GM10266 (cell line): ENCODE data around the gene CENPVL2.
"Not testable (repeated sequence)": the region's sequence is repeated elsewhere in the genome, so short reads cannot be mapped to it uniquely, and the experiment has no call there.

Experiments
- DNase-seq: peaks from one replicate; pipeline ENCODE4 v3.0.0; 2012; ENCODE audit errors: extremely low spot score
- CTCF ChIP-seq: IDR thresholded peaks from 2 replicates; pipeline ENCODE4 v1.5.1; 2012; ENCODE audit warnings: mild to moderate bottlenecking, low read depth; ENCODE audit not compliant: control insufficient read depth, insufficient read depth; ENCODE audit errors: missing control alignments

CENPVL2 gene

GRCh38 chrX:51682720-51683062 lies at the start of gene CENPVL2:
Gene CENPVL2, minus strand, starts transcription at chrX:51682831. Its CDS starts 0 bp downstream, at chrX:51682831.
- DNase-seq: not testable (repeated sequence)

GRCh38 chrX:51728202-51728601 lies 45.6 kb upstream of the CENPVL2 start:
- DNase-seq: no peak
- TF ChIP-seq CTCF: no peak

GRCh38 chrX:51712943-51713647 lies 30.5 kb upstream of the CENPVL2 start:
- DNase-seq: not testable (repeated sequence)

GRCh38 chrX:51710277-51711164 lies 27.9 kb upstream of the CENPVL2 start, which contains the start of gene CENPVL1:
Gene CENPVL1, plus strand, starts transcription at chrX:51710512. Its CDS starts 0 bp downstream, at chrX:51710512.
- DNase-seq: not testable (repeated sequence)

- no peak for TF ChIP-seq CTCF
- no peak for DNase-seq
Observed at GRCh38 chrX:51697397-51697796, 14.8 kb upstream of the CENPVL2 start.

- no peak for DNase-seq
- no peak for TF ChIP-seq CTCF
Observed at GRCh38 chrX:51694254-51694653, 11.6 kb upstream of the CENPVL2 start.

GRCh38 chrX:51681808-51682719 lies 567 bp downstream of the CENPVL2 start:
- not testable (repeated sequence) for DNase-seq

- DNase-seq: not testable (repeated sequence)
Observed at GRCh38 chrX:51679689-51680433, 2.8 kb downstream of the CENPVL2 start.

- no peak for DNase-seq
- no peak for TF ChIP-seq CTCF
Observed at GRCh38 chrX:51665981-51666380, 16.6 kb downstream of the CENPVL2 start.
